Measurements from ENCODE around the gene KCNG4.

Gene KCNG4

DNA sequence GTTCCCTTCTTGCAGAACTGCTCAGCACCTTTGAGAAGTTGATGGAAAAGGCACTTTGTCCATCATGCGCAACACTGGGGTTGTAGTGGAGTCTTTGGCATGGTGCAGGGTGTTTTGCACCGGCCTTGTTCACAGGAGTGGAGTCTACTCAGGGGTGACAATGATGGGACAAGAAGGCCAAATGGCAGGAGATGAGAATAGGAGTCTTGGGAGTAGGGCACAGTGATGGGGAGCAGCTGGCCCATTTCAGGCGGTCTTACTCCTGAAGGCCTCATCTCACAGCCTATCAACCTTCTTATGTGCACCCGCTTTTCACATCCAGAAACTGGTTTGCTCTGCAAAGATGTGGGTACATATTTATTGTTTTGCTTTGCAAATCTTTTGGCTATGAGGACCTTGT is 13.4 kb upstream of the KCNG4 start:
- TF ChIP-seq ZFX (IDR thresholded peaks at IDR 0.05): no peak
- TF ChIP-seq, protein P1, sequence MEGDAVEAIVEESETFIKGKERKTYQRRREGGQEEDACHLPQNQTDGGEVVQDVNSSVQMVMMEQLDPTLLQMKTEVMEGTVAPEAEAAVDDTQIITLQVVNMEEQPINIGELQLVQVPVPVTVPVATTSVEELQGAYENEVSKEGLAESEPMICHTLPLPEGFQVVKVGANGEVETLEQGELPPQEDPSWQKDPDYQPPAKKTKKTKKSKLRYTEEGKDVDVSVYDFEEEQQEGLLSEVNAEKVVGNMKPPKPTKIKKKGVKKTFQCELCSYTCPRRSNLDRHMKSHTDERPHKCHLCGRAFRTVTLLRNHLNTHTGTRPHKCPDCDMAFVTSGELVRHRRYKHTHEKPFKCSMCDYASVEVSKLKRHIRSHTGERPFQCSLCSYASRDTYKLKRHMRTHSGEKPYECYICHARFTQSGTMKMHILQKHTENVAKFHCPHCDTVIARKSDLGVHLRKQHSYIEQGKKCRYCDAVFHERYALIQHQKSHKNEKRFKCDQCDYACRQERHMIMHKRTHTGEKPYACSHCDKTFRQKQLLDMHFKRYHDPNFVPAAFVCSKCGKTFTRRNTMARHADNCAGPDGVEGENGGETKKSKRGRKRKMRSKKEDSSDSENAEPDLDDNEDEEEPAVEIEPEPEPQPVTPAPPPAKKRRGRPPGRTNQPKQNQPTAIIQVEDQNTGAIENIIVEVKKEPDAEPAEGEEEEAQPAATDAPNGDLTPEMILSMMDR (conservative IDR thresholded peaks at IDR 0.05): no peak
- H3K27ac ChIP-seq: no peak overlapping the region

GRCh38 chr16:84252184-84252583 is 12.4 kb upstream of the KCNG4 start:
- no peak overlapping the region for H3K27ac ChIP-seq
- no peak for TF ChIP-seq ZFX (IDR thresholded peaks at IDR 0.05)
- TF ChIP-seq, protein P1 (conservative IDR thresholded peaks at IDR 0.05): no peak

- TF ChIP-seq, protein P1 (conservative IDR thresholded peaks at IDR 0.05): no peak
- TF ChIP-seq ZFX (IDR thresholded peaks at IDR 0.05): no peak
Observed at GRCh38 chr16:84247844-84248243, 8.0 kb upstream of the KCNG4 start.

DNA sequence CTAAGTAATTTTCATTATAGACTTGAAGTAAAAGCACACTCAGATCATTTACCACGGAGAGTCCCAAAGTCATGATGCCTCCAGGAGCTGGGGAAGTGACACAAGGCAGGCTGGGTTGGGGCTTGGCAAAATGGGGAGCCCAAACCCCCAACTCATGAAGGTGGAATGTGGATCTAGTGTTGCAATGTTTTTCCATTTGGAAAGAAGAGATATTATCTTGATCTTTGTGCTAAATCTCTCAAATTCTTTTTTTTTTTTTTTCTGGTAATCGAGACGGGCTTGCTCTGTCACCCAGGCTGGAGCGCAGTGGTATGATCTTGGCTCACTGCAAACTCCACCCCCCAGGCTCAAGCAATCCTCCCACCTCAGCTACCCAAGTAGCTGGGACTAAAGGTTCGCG is 7.5 kb upstream of the KCNG4 start:
- H3K27ac ChIP-seq: no peak overlapping the region
- no peak for TF ChIP-seq ZFX (IDR thresholded peaks at IDR 0.05)
- TF ChIP-seq, protein P1 (conservative IDR thresholded peaks at IDR 0.05): no peak

More at GRCh38 chr16:84247844-84248243, 8.0 kb upstream of the KCNG4 start:
- H3K27ac ChIP-seq: no peak overlapping the region

DNA sequence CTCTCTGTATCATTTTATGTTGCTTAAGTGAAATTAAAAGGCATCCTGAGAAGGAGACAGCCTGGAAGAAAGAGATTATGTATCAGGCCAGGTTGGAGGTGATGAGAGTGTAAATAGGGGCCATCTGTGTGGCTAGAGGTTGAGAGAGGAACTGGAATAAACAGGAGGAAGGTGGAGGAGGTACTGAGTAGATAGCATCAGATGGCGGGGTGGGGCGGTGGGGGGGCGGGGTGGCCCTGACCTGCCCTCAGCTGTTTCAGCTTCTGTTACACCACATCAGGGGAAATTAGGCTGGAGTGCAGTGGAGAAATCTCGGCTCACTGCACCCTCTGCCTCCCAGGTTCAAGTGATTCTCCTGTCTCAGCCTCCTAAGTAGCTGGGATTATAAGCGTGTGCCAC is 6.9 kb upstream of the KCNG4 start:
- H3K27ac ChIP-seq: no peak overlapping the region
- TF ChIP-seq, protein P1 (conservative IDR thresholded peaks at IDR 0.05): no peak
- TF ChIP-seq ZFX (IDR thresholded peaks at IDR 0.05): no peak

DNA sequence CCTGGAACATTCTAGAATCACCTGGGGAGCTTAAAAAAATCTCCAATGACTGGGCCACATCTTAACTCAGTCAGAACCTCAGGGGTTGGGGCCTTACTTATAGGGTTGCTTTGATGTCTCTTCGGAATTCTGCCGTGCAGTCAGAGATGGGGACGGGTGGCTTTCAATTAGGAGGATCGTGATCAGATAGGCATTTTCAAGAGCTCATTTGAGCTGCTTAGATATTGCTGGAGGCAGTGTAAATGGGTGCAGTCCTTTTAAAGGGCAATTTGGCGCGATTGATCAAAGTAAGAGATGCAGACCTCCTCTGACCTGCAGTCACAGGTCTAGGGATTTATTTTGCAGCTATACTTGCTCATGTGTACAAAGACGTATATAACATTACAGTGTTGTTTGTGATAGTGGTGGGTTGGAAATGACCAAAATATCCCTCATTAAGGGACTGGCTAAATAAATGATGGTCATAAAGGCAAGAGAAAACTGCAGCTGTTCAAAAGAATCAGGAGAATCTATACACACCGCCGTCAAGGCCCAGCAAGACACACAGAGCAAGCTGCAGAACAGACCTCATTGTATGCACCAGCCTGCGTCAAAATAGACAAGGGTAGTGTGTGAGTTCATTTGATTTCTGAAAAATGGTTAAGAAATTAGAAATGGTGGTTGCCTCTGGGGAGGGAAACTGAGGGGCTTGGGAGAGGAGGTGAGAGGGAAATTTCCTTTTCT is 6.3 kb upstream of the KCNG4 start:
- TF ChIP-seq ZFX (IDR thresholded peaks at IDR 0.05): no peak
- TF ChIP-seq, protein P1 (conservative IDR thresholded peaks at IDR 0.05): no peak
- H3K27ac ChIP-seq: no peak overlapping the region

- TF ChIP-seq, protein P1 (conservative IDR thresholded peaks at IDR 0.05): no peak
- TF ChIP-seq ZFX (IDR thresholded peaks at IDR 0.05): no peak
- no peak overlapping the region for H3K27ac ChIP-seq
Observed at GRCh38 chr16:84244728-84245127, 4.9 kb upstream of the KCNG4 start.
